ENCODE data around the gene TTLL11.

GRCh38 chr9:122096620-122097415, 3.7 kb upstream of the TTLL11 start:
- TF ChIP-seq EZH2 (IDR thresholded peaks at IDR 0.05; ENCODE audit: low read depth, low read length, severe bottlenecking): no peak
- TF ChIP-seq TAF1 (IDR thresholded peaks at IDR 0.05; ENCODE audit: low read depth, low read length): no peak

Data from H1 (cell line).